Activated CD4-positive, CD25-positive, alpha-beta regulatory T cell (primary cell): Measurements from ENCODE around the gene GNAO1.

Experiments
- DNase-seq, 4 experiments: peaks; one replicate each; lab custom pipeline; 2025; lab: John Stamatoyannopoulos, UW

The GNAO1 gene

DNA sequence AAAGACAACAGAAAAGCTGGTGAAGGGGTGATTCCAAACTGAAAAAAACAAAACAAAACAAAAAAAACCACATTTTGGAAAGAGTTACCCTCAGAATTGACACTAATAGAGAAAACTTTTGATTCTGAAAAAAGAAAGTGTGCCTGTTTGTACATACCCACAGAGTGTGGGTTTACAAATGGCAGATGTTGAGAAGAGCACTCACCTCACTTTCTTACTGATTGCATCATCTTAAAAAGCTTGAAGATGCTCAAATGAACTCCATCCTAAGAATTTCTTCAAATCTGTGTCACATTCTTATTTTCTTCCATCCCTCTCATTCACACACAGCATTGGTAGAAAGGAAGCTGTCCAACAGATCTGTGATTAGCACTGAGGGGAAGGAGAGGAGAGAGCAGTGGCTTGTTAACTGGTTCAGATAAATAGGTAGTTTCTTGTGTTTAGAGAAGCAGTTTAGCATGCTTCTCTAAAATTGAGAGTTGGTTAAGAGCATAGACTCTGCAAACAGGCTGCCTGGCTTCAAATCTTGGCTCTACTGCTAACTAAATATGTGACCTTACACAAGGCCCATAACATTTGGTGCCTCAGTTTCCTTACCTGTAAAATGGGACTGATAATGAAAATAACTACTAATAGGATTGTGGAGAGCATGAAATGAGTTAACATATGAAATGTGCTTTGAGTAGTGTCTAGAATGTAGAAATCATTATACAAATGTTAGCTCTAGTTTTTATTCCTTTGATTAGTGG is 6.9 kb downstream of the GNAO1 start:
- DNase-seq, result no peak

DNA sequence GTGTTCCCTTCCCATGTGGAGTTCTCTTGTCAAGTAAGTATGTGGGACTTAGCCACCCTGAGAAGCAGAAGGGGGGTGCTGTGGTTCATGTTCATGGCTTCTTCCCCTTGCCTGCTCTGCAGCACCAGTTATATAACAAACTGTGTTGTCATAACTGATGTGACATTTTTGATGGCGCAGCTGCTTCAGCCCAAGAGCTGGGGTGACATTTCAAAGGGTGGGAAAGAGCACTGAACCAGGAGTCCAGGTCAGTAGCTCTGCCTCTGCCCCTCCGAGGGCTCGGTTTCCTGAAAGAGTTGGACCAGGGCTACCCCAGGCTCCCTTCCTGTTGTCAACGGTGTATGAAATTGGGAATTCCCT is 7.4 kb downstream of the GNAO1 start:
- DNase-seq, result no peak

- DNase-seq, result no peak
These were observed 7.9 kb downstream of the GNAO1 start for GRCh38 chr16:56199164-56199563.

- no peak for DNase-seq
These were observed 9.7 kb downstream of the GNAO1 start for GRCh38 chr16:56201030-56201429.

- DNase-seq, result no peak
These were observed 10.7 kb downstream of the GNAO1 start for GRCh38 chr16:56202036-56202435.

DNA sequence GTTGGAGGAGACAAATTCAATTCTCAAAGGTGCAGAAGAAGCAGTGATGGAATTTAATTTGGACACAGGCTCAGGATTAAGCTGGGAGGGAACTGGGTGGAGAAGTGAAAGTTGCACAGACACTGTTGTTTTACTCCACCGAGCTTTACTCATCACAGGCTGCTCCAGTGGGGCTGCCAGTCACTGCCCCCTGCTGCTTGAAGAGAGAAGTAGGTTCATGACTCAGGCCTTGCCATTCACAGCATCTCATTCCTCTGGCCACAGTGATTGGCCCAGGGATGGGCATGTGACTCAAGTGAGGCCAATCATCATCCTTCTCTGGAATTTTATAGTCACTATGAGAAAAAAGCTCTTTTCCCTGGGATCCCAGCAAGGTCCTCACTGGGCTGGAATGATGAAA is 11.8 kb downstream of the GNAO1 start:
- no peak for DNase-seq

DNA sequence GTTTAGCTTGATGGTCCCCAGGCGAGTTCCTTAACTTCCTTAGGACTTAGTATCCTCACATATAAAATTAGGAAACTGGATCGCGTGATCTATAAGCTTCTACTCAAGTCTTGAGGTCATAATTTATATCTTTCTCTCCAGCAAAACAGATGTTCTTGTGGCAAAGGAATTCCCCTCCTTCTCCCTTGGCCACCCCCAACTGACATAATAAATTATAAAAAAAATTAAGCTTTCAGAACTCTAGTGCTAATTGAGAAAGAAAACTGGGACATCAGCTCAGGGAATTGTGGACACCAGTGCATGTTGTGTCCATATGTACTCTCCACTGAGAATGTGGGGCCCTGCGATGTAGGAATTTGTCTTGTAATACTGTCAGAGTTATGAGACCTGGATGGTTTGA is 13.5 kb downstream of the GNAO1 start:
- no peak for DNase-seq

DNA sequence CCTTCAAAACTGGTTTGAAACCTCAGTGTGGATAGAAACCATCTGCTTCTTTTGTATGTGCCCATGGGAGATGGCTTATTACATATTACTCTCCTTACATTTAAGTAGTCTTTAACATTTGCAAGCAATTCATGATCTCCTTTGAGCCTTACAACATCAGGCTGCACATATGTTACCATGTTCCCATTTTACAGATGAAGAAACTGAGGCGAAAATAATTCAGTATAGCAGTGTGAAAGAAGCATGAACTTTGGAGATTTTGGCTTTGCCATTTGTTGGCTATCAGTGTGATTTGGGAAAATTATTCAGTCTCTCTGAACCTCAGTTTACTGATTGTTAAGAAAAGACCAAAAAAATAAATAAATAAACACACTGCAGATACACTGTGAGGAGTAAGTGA is 15.7 kb downstream of the GNAO1 start:
- DNase-seq, result no peak

DNA sequence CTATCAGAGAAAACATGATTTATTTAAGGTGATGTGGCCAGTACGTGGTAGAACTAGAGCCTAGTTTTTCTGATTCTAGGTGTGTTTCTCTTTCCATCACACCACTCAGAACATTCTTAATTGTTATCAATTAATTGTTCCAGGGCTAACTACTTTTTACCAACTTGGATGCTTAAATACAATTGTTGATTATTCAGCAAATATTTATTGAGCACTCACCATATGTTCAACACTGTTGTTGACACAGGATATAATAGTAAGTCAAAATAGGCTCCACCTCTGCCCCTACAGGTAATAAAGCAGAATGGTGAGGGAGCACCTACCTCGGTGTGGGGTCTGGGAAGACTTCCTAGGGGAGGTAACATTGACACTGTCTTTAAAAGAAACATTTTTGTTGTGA is 16.1 kb downstream of the GNAO1 start:
- DNase-seq, result no peak

- no peak for DNase-seq
These were observed 20.2 kb downstream of the GNAO1 start for GRCh38 chr16:56211435-56211981.

DNA sequence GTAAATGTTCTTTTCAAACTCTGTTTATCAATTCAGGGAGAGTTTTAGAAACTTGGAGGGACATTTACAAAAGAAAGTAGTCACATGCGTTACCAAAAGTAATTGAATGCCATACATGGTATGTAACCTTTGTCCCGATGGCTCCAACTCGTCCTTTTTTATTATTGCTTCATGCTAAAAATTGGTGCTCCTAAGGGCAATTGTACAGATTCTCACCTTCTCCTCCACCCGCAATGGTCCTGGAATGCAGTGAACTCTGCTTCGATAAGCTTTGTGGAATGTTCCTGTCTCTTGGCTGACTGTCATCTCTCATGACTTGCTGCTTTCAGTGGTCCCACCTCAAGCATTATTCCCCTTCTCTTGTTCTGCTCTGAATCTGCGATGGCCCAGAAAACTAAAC is 20.9 kb downstream of the GNAO1 start:
- no peak for DNase-seq

DNA sequence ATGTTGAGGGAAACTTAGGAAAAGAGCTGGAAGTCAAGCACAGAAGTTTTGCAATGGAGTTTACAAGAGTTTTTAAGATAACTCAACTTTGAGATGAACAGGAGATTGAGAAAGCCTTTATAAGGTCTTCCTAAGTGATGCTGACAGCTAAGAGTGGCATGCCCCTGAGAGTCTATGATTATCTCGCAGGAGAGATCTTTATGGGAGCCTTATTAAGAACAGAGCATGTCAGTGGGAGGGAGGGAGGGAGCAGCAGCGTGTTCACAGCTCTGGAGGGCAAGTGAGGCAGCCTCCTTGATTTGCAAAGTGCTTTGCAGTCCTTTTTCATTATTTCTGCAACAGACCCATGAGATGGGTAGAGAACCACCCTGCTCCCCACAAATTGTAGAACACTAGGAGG is 30.7 kb downstream of the GNAO1 start:
- DNase-seq, result no peak

DNA sequence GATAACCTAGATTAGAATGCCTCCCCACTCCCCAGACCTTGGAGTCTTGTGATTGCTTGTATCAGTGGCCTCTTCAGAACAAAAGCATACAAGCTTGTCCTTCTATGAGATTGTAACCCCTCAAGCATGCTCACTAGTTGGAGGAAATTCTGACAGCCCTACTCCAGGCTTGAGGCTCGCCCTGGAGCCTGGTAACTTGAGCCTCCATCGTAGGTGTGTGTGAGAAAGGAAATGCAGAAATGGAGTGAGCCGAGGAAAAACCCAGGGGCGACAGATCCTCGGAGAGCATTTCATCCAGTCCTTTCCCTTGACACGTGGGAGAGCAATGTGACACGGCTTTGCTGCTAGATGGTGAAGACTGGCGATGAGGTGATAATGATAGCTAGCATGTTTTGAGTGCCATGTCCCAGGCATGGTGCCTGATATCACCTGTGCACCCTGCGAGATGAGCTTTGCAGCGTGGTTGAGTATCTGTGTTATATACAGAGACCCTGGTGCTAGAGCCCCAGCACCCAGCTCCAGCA is 31.2 kb downstream of the GNAO1 start:
- no peak for DNase-seq

- no peak for DNase-seq
These were observed 33.9 kb downstream of the GNAO1 start for GRCh38 chr16:56225017-56225742.

GRCh38 chr16:56226187-56226586 is 34.9 kb downstream of the GNAO1 start:
- no peak for DNase-seq

DNA sequence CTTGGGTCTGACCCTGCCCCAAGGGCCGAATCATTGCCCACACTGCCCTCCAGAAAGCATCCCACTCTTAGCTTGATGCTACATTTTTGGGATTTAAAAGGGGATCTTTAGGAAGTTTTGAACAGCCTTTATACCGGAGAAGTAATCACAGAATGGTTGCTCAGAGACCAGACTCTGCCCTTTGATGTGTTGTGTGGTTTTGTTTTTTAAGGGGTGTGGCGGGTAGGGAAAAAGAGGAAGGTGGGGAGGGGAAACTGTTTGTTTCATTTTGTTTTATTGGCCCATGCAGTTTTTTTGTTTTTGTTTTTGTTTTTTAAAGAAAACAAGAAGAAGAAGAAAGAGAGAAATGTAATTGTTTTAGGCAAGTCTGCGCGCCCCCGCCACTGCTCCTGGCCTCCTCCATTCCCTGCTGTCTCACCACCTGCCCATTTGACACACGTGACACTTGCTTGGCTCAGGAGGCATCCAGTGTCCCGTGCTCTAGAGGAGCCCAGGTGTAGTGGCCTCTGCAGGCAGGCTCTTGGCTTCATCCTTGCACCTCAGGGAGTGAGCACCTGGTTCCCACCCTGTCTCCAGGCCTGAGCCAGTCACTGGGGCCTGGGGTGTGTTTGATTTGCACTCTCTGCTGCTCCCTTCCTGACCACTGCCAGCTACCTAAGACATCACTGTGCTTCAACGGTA is 35.7 kb downstream of the GNAO1 start:
- DNase-seq, result no peak

DNA sequence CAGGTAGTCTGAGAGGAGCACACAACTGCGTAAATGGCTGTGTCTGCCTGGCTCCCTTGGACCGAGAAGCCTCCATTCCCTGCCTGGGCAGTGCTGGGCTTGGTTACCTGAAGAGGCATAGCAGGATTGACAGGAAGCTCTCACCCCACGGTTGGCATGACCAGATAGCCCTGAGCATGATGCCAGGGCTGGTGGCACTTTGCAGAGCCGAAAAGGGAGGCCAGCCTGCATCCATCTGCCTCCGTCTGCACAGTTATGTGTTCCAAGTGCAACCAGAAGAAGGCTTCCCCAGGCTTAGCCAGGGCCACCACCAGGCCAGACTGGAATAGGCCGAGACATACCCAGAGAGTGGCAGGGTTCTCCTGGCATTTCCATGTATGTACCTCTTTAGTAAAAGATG is 36.6 kb downstream of the GNAO1 start:
- DNase-seq, result no peak

DNA sequence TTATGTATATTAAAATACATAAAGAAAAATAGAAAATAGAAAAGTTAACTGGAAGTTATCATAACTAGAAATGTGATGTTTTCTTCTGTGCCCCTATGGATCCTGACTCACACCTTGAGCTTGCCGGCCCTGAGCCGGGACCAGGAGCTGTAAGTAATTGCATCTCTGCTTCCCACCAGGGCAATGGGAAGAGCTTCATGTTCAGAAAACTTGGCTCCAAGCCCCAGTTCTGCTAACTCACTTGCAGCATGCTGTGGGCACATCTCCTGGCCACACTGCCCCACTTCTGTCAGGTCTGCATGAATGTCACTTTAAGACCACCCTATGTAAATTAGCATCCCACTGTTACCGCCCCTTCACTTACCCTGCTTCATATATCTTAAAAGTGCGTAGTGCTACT is 37.2 kb downstream of the GNAO1 start:
- DNase-seq, result no peak

- DNase-seq, result no peak
These were observed 42.7 kb downstream of the GNAO1 start for GRCh38 chr16:56233795-56234566.

GRCh38 chr16:56234737-56235136 is 43.4 kb downstream of the GNAO1 start:
- DNase-seq, result no peak

DNA sequence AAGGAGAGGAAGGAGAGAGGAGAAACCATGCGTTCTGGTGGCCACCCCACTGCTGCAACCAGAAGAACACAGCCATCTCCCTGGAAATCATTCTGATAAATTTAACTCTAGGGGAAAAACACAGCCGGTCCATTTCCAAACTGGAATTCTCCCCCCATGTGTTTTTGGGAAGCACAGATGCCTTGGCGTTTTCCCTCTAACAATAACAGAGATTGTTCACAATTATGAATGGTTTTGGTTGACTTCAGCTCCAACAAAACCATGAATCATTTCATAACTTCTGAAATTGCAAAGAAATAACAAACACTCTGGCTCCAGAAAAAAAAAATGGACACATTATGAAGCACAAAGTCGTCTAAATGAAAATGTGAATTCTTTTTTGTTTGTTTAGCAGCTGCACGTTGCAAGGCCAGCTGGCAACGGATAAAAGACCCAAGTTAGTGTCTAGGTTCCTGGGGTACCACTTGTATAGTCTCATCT is 46.2 kb downstream of the GNAO1 start:
- no peak for DNase-seq

DNA sequence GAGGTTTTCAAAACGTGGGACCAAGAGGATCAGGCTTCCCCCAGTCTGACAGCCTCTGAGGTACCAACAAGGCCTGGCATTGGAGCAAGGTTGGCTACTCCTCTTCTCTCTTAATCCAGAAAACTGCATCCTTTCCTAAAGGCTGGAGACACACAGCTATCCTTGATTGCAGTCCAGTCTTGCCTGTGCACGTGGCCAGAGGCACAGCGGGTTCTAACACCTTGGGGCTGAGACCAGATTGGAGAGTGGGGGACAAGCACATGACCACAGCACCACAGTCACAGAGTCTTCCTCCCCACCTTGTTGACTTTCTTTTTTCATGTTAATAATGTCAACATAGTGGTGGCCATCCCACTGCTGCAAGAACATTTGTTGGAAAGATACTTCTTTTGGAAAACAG is 46.9 kb downstream of the GNAO1 start:
- no peak for DNase-seq
